HepG2 (cell line): ENCODE measurements around the gene TRAPPC12. TPM values are rescaled to one million over a fixed set of nuclear protein-coding genes. Genes with fewer than 3 reads are reported as not detected.

Experiments
- ATAC-seq: fragments of 200-7000 bp; cut with Tn5 transposase; 3 replicates; pipeline ENCODE4 v1.9.1; 2020; ENCODE audit warnings: mild to moderate bottlenecking, moderate library complexity
- BruUV-seq: library from RNA; stranded (reverse); fragments of 400-500 nt; replicated peaks from 2 replicates; lab custom pipeline; 2021; lab: Mats Ljungman, UMichigan
- CTCF ChIA-PET: fragments of 300-600 bp; formaldehyde crosslinking; extraction: SDS; loops from one replicate; lab custom pipeline; 2021; ENCODE audit warnings: low total read pairs, inconsistent platforms, low intra/inter-chr PET ratio; lab: Yijun Ruan, JAX
- POLR2A ChIA-PET: fragments of 350-600 bp; sonication (Branson Sonifier 250); formaldehyde crosslinking; loops from one replicate; lab custom pipeline; 2020; ENCODE audit warnings: antibody characterized with exemption, inconsistent platforms; lab: Yijun Ruan, JAX
- DNase-seq: peaks from one replicate; pipeline ENCODE4 v3.0.0-alpha.2; 2015; ENCODE audit warnings: low spot score
- FAIRE-seq: peaks from 3 replicates; lab custom pipeline; 2011; peaks lifted over from hg19 to GRCh38; lab: Jason Lieb, UNC
- H2AFZ ChIP-seq: one replicate; pipeline ENCODE4 v1.6.1; 2011; ENCODE audit warnings: low read length, inconsistent platforms
- H3K27ac ChIP-seq: fragments of 300-600 bp; 3 replicates; pipeline ENCODE4 v1.8.0; 2011; ENCODE audit warnings: mixed run types, mild to moderate bottlenecking, mixed read lengths, low read length, inconsistent platforms; ENCODE audit not compliant: insufficient read depth; ENCODE audit errors: extremely low read length
- H3K27me3 ChIP-seq, 2 experiments: fragments of 200-600 bp in 1 of 2; 2 replicates in 1 of 2; 3 replicates in 1 of 2; pipeline versions ENCODE4 v1.6.0 to v1.8.0; 2011; ENCODE audit warnings: low read length in 2 of 2, mild to moderate bottlenecking in 2 of 2, moderate library complexity in 2 of 2, inconsistent platforms in 1 of 2; ENCODE audit not compliant: insufficient read depth in 2 of 2, control insufficient read depth in 1 of 2
- H3K36me3 ChIP-seq, 2 experiments: fragments of 200-600 bp in 1 of 2; replicated peaks in 1 of 2; 2 replicates in 1 of 2; 3 replicates in 1 of 2; pipeline versions ENCODE4 v1.5.1 to v1.8.0; 2011; ENCODE audit warnings: low read length in 2 of 2, inconsistent platforms in 1 of 2; ENCODE audit not compliant: insufficient read depth in 2 of 2, control insufficient read depth in 1 of 2
- H3K4me1 ChIP-seq: 2 replicates; pipeline ENCODE4 v1.5.1; 2012; ENCODE audit warnings: low read length, inconsistent platforms; ENCODE audit not compliant: insufficient read depth
- H3K4me2 ChIP-seq: 2 replicates; pipeline ENCODE4 v1.6.0; 2011; ENCODE audit warnings: low read depth, low read length, inconsistent platforms
- H3K4me3 ChIP-seq, 3 experiments: fragments of 200-600 bp in 1 of 3; sonication (generic), shearing (Covaris generic) in 1 of 3; replicated peaks in 1 of 3; 2 replicates each; pipeline ENCODE4 v1.5.1; 2011 to 2016; ENCODE audit warnings: low read length in 3 of 3, inconsistent platforms in 2 of 3, low read depth in 2 of 3, mild to moderate bottlenecking in 2 of 3, control low read depth in 1 of 3, mixed read lengths in 1 of 3; ENCODE audit not compliant: insufficient read depth in 1 of 3
- H3K79me2 ChIP-seq: one replicate; pipeline ENCODE4 v1.6.1; 2011; ENCODE audit warnings: low read length, inconsistent platforms; ENCODE audit not compliant: insufficient read depth
- H3K9ac ChIP-seq: 2 replicates; pipeline ENCODE4 v1.6.0; 2011; ENCODE audit warnings: mild to moderate bottlenecking, low read depth, low read length, inconsistent platforms; ENCODE audit not compliant: insufficient read depth
- H3K9me3 ChIP-seq: 2 replicates; pipeline ENCODE4 v1.5.1; 2012; ENCODE audit warnings: mild to moderate bottlenecking, low read length
- H4K20me1 ChIP-seq: 2 replicates; pipeline ENCODE4 v1.6.0; 2011; ENCODE audit warnings: inconsistent platforms, mild to moderate bottlenecking, low read length, moderate library complexity; ENCODE audit not compliant: insufficient read depth
- ATF7 ChIP-seq, 2 experiments: fragments of 450-650 bp in 1 of 2; sonication (generic) in 1 of 2; formaldehyde crosslinking in 1 of 2; IDR thresholded peaks; 2 replicates each; pipeline versions ENCODE4 v1.4.0 to v1.6.1; 2016 to 2020; ENCODE audit warnings: antibody characterized with exemption in 1 of 2, mild to moderate bottlenecking in 1 of 2, missing genetic modification reagents in 1 of 2
- CHD2 ChIP-seq: IDR thresholded peaks from 2 replicates; pipeline ENCODE4 v1.6.1; 2011; ENCODE audit warnings: low read depth, low read length, improper control_type of control experiment
- HES4 ChIP-seq: sonication (generic); formaldehyde crosslinking; IDR thresholded peaks from 2 replicates; pipeline ENCODE4 v1.9.0; 2021; ENCODE audit warnings: mild to moderate bottlenecking, missing genetic modification reagents, borderline replicate concordance
- PLRG1 ChIP-seq: fragments of 450-650 bp; conservative IDR thresholded peaks from 2 replicates; pipeline ENCODE4 v1.6.1; 2016
- PPARG ChIP-seq: conservative IDR thresholded peaks from 2 replicates; pipeline ENCODE4 v1.6.1; 2016; ENCODE audit warnings: missing biosample characterization, missing genetic modification reagents
- PRMT3 ChIP-seq: sonication (generic); formaldehyde crosslinking; IDR thresholded peaks from 2 replicates; pipeline ENCODE4 v1.8.1; 2022; ENCODE audit warnings: low read depth, mild to moderate bottlenecking, moderate library complexity, missing genetic modification reagents, borderline replicate concordance
- SOX13 ChIP-seq, 3 experiments: fragments of 450-650 bp in 1 of 3; sonication (generic) in 1 of 3; formaldehyde crosslinking in 1 of 3; IDR thresholded peaks in 2 of 3; conservative IDR thresholded peaks in 1 of 3; 2 replicates each; pipeline versions ENCODE4 v1.5.0 to v1.6.1; 2016 to 2020; ENCODE audit warnings: antibody characterized with exemption in 1 of 3, mild to moderate bottlenecking in 1 of 3, missing compliant biosample characterization in 1 of 3, missing genetic modification reagents in 1 of 3, moderate library complexity in 1 of 3
- ZBTB7A ChIP-seq: sonication (generic); formaldehyde crosslinking; IDR thresholded peaks from 2 replicates; pipeline ENCODE4 v1.8.0; 2022; ENCODE audit warnings: mild to moderate bottlenecking, missing genetic modification reagents
- ZNF207 ChIP-seq: fragments of 450-650 bp; IDR thresholded peaks from 2 replicates; pipeline ENCODE4 v1.6.1; 2016; ENCODE audit warnings: antibody characterized with exemption, borderline replicate concordance
- ZNF34 ChIP-seq: sonication (generic); formaldehyde crosslinking; IDR thresholded peaks from 2 replicates; pipeline ENCODE4 v1.4.0; 2020; ENCODE audit warnings: mild to moderate bottlenecking, missing genetic modification reagents, borderline replicate concordance
- WGBS: methylation state at CpG from one replicate; pipeline ENCODE4 v1.1.6; 2017; ENCODE audit warnings: low lambda C conversion rate; 5-methylcytosine and 5-hydroxymethylcytosine counted together
- in situ Hi-C: cut with HindIII; loops from 2 replicates; pipeline ENCODE4 v1.10.0; 2017; ENCODE audit warnings: low pct_unique_long_range_greater_than_20kb; ENCODE audit not compliant: extremely low pct_ligation_motif_present
- intact Hi-C: fragments of 100-400 bp; cut with micrococcal nuclease; formaldehyde crosslinking; loops from one replicate; pipeline ENCODE4 v1.10.0; 2022; ENCODE audit not compliant: unreplicated experiment
- polyA plus RNA-seq, 8 experiments: library from polyadenylated mRNA; depleted of rRNA in 3 of 8; stranded (reverse) in 7 of 8; unstranded in 1 of 8; fragments of >200 nt; fragmentation: Illumina TruSeq in 4 of 8; extraction: Trizol in 4 of 8; gene quantifications; 2 replicates each; pipeline versions ENCODE4 v1.2.1 to v1.2.3, GENCODE V29; 2011 to 2016; ENCODE audit warnings: low read depth in 4 of 8, missing spikeins in 1 of 8, mixed read lengths in 1 of 8; ENCODE audit not compliant: insufficient read depth in 1 of 8
- total RNA-seq, 5 experiments: library from RNA; depleted of rRNA; stranded (reverse); fragments of >200 nt; fragmentation: Illumina TruSeq; extraction: Trizol; gene quantifications; 2 replicates each; pipeline ENCODE4 v1.2.3, GENCODE V29; 2016; ENCODE audit warnings: low read depth in 1 of 5
- TF ChIP-seq, protein P1 (sequence below), 2 experiments: fragments of 450-650 bp in 1 of 2; sonication (generic) in 1 of 2; formaldehyde crosslinking; IDR thresholded peaks; 2 replicates each; pipeline versions ENCODE4 v1.5.0 to v1.8.0; 2020 to 2022; ENCODE audit warnings: mild to moderate bottlenecking in 1 of 2, missing genetic modification reagents in 1 of 2
- TF ChIP-seq, protein P2 (sequence below): sonication (generic); formaldehyde crosslinking; IDR thresholded peaks from one replicate; pipeline ENCODE4 v1.5.1; 2020; ENCODE audit warnings: mild to moderate bottlenecking, missing genetic modification reagents; ENCODE audit errors: not compliant biosample characterization
- TF ChIP-seq, protein P3 (sequence below): IDR thresholded peaks from 2 replicates; pipeline ENCODE4 v1.6.1; 2016; ENCODE audit warnings: low read depth, borderline replicate concordance

Gene TRAPPC12
- total and polyA plus RNA-seq, 2 of the 13 experiments (the other 11 are each of a cell fraction or from before 2014, with no cell fraction given), result 46.4 to 97.7 TPM

DNA sequence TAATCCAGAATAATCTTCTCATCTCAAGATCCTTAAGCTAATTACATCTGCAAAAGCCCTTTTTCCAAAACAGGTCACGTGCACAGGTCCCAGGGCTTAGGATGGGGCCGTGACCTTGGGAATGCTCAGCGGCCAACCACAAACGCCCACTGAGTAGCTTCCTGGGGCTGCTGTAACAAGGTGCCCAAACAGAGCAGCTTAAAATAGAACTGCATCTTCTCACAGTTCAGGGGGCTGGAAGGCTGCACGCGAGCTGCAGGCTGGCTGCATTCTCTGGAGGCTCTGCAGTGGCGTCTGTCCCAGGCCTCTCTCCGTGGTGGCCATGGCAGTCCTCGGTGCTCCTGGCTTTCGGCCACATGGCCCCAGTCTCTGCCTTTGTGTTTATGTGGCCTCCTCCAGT lies 107.9 kb downstream of the TRAPPC12 start:
- BruUV-seq, result no TSS peak
- Histone ChIP-seq H4K20me1 (no peaks in the 10 kb centered on the region), H3K9ac (no peak overlapping the region), H2AFZ (no peak overlapping the region), H3K36me3 (no peaks in the 10 kb centered on the region; a peak in 1 of 5 replicates), H3K4me3 (no peak overlapping the region), H3K79me2 (no peaks in the 10 kb centered on the region), H3K9me3 (no peaks in the 10 kb centered on the region), H3K27ac (no peak overlapping the region), H3K4me2 (no peak overlapping the region), H3K27me3 (no peaks in the 10 kb centered on the region), H3K4me1 (peaks cover 51% of the 10 kb centered on the region)
- FAIRE-seq, result no peak
- ChIA-PET POLR2A (interaction anchor here (1.3 kb wide), 1 partner anchor 22 kb away, joined by 4 read pairs; no protein-coding TSS in a partner anchor), CTCF (no interaction called here)
- in situ Hi-C loops (no loop called here), intact Hi-C loops (no loop called here)
- ATAC-seq, result no peak
- no peak for DNase-seq
- 78% methylated on average over 10 of the region's 10 CpGs for WGBS
- TF ChIP-seq, protein P1, sequence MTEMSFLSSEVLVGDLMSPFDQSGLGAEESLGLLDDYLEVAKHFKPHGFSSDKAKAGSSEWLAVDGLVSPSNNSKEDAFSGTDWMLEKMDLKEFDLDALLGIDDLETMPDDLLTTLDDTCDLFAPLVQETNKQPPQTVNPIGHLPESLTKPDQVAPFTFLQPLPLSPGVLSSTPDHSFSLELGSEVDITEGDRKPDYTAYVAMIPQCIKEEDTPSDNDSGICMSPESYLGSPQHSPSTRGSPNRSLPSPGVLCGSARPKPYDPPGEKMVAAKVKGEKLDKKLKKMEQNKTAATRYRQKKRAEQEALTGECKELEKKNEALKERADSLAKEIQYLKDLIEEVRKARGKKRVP (CRISPR knock-in tag; IDR thresholded peaks at IDR 0.05), result no peak
- TF ChIP-seq ZNF34 (CRISPR knock-in tag) (no peak), CHD2 (no peak), ATF7 (IDR thresholded peaks at IDR 0.05) (no peak), ATF7 (CRISPR knock-in tag; IDR thresholded peaks at IDR 0.05) (no peak), ZNF207 (no peak), PRMT3 (CRISPR knock-in tag) (no peak), ZBTB7A (CRISPR knock-in tag) (0 out of 2 replicates have a peak, but pooled peaks have one; percentile 21), SOX13 (IDR thresholded peaks at IDR 0.05) (no peak), SOX13 (CRISPR knock-in tag; conservative IDR thresholded peaks at IDR 0.05 in 1 of 2, IDR thresholded peaks at IDR 0.05 in 1 of 2) (no peak), PPARG (CRISPR knock-in tag) (no peak), HES4 (CRISPR knock-in tag) (0 out of 2 replicates have a peak, but pooled peaks have one; percentile 36), PLRG1 (no peak)
- TF ChIP-seq, protein P2, sequence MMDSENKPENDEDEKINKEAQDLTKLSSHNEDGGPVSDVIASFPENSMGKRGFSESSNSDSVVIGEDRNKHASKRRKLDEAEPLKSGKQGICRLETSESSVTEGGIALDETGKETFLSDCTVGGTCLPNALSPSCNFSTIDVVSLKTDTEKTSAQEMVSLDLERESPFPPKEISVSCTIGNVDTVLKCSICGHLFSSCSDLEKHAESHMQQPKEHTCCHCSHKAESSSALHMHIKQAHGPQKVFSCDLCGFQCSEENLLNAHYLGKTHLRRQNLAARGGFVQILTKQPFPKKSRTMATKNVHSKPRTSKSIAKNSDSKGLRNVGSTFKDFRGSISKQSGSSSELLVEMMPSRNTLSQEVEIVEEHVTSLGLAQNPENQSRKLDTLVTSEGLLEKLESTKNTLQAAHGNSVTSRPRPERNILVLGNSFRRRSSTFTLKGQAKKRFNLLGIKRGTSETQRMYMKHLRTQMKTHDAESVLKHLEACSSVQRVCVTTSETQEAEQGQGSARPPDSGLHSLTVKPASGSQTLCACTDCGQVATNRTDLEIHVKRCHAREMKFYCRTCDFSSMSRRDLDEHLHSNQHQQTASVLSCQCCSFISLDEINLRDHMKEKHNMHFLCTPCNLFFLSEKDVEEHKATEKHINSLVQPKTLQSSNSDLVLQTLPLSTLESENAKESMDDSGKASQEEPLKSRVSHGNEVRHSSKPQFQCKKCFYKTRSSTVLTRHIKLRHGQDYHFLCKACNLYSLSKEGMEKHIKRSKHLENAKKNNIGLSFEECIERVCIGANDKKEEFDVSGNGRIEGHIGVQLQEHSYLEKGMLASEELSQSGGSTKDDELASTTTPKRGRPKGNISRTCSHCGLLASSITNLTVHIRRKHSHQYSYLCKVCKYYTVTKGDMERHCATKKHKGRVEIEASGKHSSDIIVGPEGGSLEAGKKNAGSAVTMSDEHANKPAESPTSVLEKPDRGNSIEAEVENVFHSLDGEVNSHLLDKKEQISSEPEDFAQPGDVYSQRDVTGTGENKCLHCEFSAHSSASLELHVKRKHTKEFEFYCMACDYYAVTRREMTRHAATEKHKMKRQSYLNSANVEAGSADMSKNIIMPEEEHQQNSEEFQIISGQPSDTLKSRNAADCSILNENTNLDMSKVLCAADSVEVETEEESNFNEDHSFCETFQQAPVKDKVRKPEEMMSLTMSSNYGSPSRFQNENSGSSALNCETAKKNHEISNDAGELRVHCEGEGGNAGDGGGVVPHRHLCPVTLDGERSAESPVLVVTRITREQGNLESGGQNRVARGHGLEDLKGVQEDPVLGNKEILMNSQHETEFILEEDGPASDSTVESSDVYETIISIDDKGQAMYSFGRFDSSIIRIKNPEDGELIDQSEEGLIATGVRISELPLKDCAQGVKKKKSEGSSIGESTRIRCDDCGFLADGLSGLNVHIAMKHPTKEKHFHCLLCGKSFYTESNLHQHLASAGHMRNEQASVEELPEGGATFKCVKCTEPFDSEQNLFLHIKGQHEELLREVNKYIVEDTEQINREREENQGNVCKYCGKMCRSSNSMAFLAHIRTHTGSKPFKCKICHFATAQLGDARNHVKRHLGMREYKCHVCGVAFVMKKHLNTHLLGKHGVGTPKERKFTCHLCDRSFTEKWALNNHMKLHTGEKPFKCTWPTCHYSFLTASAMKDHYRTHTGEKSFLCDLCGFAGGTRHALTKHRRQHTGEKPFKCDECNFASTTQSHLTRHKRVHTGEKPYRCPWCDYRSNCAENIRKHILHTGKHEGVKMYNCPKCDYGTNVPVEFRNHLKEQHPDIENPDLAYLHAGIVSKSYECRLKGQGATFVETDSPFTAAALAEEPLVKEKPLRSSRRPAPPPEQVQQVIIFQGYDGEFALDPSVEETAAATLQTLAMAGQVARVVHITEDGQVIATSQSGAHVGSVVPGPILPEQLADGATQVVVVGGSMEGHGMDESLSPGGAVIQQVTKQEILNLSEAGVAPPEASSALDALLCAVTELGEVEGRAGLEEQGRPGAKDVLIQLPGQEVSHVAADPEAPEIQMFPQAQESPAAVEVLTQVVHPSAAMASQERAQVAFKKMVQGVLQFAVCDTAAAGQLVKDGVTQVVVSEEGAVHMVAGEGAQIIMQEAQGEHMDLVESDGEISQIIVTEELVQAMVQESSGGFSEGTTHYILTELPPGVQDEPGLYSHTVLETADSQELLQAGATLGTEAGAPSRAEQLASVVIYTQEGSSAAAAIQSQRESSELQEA, result no peak
- TF ChIP-seq, protein P3, sequence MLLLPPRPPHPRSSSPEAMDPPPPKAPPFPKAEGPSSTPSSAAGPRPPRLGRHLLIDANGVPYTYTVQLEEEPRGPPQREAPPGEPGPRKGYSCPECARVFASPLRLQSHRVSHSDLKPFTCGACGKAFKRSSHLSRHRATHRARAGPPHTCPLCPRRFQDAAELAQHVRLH (CRISPR knock-in tag), result no peak
